ENCODE results near the gene PTX4. TPM values are rescaled to one million over a fixed set of nuclear protein-coding genes. Genes with fewer than 3 reads are reported as not detected.

The PTX4 gene
- total RNA-seq, 1 donor from 2014 or later: 0.21 TPM

DNA sequence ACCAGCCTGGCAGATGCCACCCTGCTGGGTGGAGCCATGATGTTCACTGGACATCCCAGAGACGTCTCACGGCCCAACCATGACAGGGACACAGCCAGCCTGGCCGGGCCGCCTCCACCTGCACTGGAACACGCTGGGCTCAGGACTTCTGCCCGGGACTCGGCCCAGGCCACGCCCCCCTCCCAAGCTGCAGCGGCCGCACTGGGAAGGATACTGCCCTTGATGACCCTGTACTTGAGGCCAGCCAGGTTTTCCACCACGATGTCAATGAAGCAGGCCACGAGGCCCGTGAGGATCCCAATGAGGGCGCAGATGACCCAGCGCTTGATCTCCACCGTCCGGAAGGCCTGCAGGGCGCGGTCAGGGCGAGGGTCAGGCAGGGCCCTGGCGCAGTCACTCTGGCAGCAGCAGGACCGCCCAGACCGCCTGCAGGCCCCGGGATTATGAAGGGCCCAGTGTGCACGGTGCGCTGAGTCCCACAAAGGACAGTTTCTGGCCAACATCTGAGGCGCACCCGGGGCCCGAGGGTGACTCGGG, 28.1 kb downstream of the PTX4 start:
- H3K4me3 Mint-ChIP-seq (ENCODE audit: unreplicated experiment): no peak overlapping the region
- TF ChIP-seq, protein P1, sequence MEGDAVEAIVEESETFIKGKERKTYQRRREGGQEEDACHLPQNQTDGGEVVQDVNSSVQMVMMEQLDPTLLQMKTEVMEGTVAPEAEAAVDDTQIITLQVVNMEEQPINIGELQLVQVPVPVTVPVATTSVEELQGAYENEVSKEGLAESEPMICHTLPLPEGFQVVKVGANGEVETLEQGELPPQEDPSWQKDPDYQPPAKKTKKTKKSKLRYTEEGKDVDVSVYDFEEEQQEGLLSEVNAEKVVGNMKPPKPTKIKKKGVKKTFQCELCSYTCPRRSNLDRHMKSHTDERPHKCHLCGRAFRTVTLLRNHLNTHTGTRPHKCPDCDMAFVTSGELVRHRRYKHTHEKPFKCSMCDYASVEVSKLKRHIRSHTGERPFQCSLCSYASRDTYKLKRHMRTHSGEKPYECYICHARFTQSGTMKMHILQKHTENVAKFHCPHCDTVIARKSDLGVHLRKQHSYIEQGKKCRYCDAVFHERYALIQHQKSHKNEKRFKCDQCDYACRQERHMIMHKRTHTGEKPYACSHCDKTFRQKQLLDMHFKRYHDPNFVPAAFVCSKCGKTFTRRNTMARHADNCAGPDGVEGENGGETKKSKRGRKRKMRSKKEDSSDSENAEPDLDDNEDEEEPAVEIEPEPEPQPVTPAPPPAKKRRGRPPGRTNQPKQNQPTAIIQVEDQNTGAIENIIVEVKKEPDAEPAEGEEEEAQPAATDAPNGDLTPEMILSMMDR (IDR thresholded peaks at IDR 0.05; ENCODE audit: unreplicated experiment): no peak
- H3K9me3 Mint-ChIP-seq (ENCODE audit: unreplicated experiment): no peaks in the 10 kb centered on the region
- no peak for DNase-seq (ENCODE audit: low spot score)
- no peak overlapping the region for H3K27ac Mint-ChIP-seq (ENCODE audit: unreplicated experiment)
- peaks cover 5% of the 10 kb centered on the region for H3K27me3 Mint-ChIP-seq (ENCODE audit: unreplicated experiment)
- peaks cover 7% of the 10 kb centered on the region for H3K36me3 Mint-ChIP-seq (ENCODE audit: low read depth, unreplicated experiment)
- no peaks in the 10 kb centered on the region for H3K4me1 Mint-ChIP-seq (ENCODE audit: unreplicated experiment)

DNA sequence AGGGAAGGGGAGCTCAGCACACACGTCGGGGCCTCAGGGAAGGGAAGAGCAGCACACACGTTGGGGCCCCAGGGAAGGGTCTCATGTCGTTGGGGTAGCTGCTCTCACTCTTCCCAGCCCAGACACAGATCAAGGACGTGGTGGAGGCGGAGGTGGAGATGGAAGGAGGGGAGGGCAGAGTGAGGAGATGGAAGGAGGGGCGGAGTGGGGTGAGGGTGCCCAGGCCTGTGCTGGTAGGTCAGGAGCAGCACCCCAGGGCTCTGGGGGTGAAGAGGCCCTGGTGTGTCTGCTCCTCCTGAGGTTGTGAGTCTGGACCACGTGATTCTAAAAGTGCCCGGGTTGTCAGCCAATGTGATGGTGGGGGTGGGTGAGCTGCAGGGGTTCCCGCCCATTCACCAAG, 28.8 kb downstream of the PTX4 start:
- Mint-ChIP-seq H3K4me3 (ENCODE audit: unreplicated experiment) (no peak overlapping the region), H3K27me3 (ENCODE audit: unreplicated experiment) (peaks cover 5% of the 10 kb centered on the region), H3K27ac (ENCODE audit: unreplicated experiment) (no peak overlapping the region), H3K9me3 (ENCODE audit: unreplicated experiment) (no peaks in the 10 kb centered on the region), H3K36me3 (ENCODE audit: low read depth, unreplicated experiment) (peaks cover 5% of the 10 kb centered on the region), H3K4me1 (ENCODE audit: unreplicated experiment) (no peaks in the 10 kb centered on the region)
- no peak for DNase-seq (ENCODE audit: low spot score)
- TF ChIP-seq, protein P1 (IDR thresholded peaks at IDR 0.05; ENCODE audit: unreplicated experiment): no peak

DNA sequence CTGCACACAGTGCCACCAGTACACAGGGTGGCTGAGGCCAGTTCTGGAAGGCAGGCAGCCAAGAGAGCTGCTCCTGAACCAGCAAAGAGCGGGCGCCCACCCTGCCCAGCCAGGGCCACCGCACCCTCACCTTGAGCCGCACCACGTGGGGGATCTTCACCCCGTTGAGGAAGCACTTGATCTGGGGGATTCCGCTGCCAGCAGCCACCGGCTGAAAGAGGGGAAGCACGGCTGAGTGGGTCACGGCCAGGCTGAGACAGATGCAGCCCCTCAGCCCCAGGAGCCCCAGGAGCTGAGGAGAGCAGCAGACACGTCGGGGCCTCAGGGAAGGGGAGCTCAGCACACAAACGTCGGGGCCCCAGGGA, 29.8 kb downstream of the PTX4 start:
- H3K36me3 Mint-ChIP-seq (ENCODE audit: low read depth, unreplicated experiment): peaks cover 1% of the 10 kb centered on the region

DNA sequence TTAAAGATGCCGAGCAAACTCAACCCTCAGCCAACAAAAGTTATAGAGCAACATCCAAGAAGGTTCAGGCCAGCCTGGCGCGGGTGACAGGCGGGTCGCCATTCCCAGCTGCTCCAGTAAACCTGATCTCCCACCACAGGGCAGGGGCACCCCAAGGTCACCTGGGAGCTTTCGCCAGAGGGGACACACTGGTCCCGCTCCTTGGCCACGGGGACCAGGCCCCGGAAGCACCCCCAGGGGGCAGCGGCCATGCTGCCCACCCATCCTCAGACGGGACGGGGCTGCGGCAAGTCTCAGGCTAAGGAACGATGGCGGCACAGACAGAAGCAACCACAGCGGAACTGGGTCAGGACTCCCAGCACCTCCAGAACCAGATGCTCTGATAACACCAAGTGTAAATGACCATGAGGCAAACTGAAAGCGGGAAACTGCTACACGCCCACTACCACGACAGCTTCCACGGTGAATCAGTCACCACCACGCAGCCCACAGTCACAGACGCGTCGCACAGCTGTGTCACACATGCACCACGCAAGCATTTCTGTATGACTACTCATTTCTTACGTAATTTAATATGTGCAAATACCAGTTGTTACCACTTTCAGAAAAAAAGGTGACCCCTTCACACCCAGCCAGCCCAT, 30.3 kb downstream of the PTX4 start:
- Mint-ChIP-seq H3K9me3 (ENCODE audit: unreplicated experiment) (no peaks in the 10 kb centered on the region), H3K4me3 (ENCODE audit: unreplicated experiment) (no peak overlapping the region), H3K36me3 (ENCODE audit: low read depth, unreplicated experiment) (no peaks in the 10 kb centered on the region), H3K27ac (ENCODE audit: unreplicated experiment) (no peak overlapping the region), H3K4me1 (ENCODE audit: unreplicated experiment) (no peaks in the 10 kb centered on the region), H3K27me3 (ENCODE audit: unreplicated experiment) (peaks cover 5% of the 10 kb centered on the region)
- no peak for DNase-seq (ENCODE audit: low spot score)
- TF ChIP-seq, protein P1 (IDR thresholded peaks at IDR 0.05; ENCODE audit: unreplicated experiment): no peak

More for the DNA sequence above, 29.8 kb downstream of the PTX4 start:
- Mint-ChIP-seq H3K4me1 (ENCODE audit: unreplicated experiment) (no peaks in the 10 kb centered on the region), H3K27me3 (ENCODE audit: unreplicated experiment) (peaks cover 5% of the 10 kb centered on the region), H3K27ac (ENCODE audit: unreplicated experiment) (no peak overlapping the region), H3K4me3 (ENCODE audit: unreplicated experiment) (no peak overlapping the region), H3K9me3 (ENCODE audit: unreplicated experiment) (no peaks in the 10 kb centered on the region)
- TF ChIP-seq, protein P1 (IDR thresholded peaks at IDR 0.05; ENCODE audit: unreplicated experiment): no peak
- DNase-seq (ENCODE audit: low spot score): no peak

DNA sequence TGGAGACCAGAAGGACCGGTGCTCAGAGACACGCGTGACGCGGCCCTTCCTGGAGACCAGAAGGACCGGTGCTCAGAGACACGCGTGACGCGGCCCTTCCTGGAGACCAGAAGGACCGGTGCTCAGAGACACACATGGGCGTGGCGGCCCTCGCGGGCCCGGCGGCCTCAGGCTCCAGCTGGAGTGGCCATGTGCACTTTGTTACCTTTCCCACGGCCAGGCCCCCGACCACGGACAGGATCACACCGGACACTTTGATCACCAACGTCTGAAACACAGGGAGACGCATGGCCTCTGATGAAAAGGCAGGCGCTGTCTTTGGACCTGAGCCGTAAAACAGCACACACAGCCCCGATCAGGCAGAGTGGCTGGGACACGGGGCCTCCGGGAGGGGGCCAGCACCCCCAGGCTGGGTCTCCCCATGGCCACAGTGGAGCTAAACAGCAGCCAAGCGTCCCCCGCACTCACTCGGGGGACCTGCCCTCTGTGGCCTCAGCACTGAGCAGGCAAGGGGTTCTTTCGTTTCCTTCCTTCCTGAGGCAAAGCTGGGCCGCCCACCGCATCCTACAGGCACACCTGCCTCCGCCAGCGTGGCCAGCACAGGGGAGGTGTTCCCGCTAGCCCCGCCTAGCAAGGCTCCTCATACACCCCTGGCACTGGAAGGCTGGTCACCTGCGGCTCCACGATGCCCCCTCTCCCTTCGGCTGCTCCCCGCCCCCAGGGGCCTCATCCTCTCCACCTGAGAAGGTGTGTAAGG, 31.1 kb downstream of the PTX4 start:
- H3K4me1 Mint-ChIP-seq (ENCODE audit: unreplicated experiment): no peaks in the 10 kb centered on the region

More for the DNA sequence above, 31.1 kb downstream of the PTX4 start:
- H3K36me3 Mint-ChIP-seq (ENCODE audit: low read depth, unreplicated experiment): no peaks in the 10 kb centered on the region
- no peak overlapping the region for H3K27ac Mint-ChIP-seq (ENCODE audit: unreplicated experiment)
- no peak for DNase-seq (ENCODE audit: low spot score)
- H3K27me3 Mint-ChIP-seq (ENCODE audit: unreplicated experiment): peaks cover 5% of the 10 kb centered on the region
- TF ChIP-seq, protein P1 (IDR thresholded peaks at IDR 0.05; ENCODE audit: unreplicated experiment): no peak
- no peak overlapping the region for H3K4me3 Mint-ChIP-seq (ENCODE audit: unreplicated experiment)
- H3K9me3 Mint-ChIP-seq (ENCODE audit: unreplicated experiment): no peaks in the 10 kb centered on the region

Data from endothelial cell (in vitro differentiated cells).